ENCODE measurements around the gene BLMH.

The BLMH gene

GRCh38 chr17:30299000-30299399 is 7.3 kb upstream of the BLMH start:
- H3K4me3 ChIP-seq (ENCODE audit: low read length): no peak overlapping the region
- H3K36me3 ChIP-seq (ENCODE audit: control insufficient read depth, insufficient read depth, low read length): no peaks in the 10 kb centered on the region
- H3K27me3 ChIP-seq (ENCODE audit: control insufficient read depth, insufficient read depth, low read length): no peaks in the 10 kb centered on the region

GRCh38 chr17:30297715-30298114 is 6.0 kb upstream of the BLMH start:
- H3K4me3 ChIP-seq (ENCODE audit: low read length): no peak overlapping the region
- H3K9ac ChIP-seq (ENCODE audit: low read length): no peak overlapping the region
- no peak overlapping the region for H3K27ac ChIP-seq (ENCODE audit: low read depth, low read length)
- no peaks in the 10 kb centered on the region for H3K27me3 ChIP-seq (ENCODE audit: control insufficient read depth, insufficient read depth, low read length)
- H3K4me1 ChIP-seq (ENCODE audit: control insufficient read depth, insufficient read depth, low read length): no peaks in the 10 kb centered on the region
- no peaks in the 10 kb centered on the region for H3K36me3 ChIP-seq (ENCODE audit: control insufficient read depth, insufficient read depth, low read length)

More at GRCh38 chr17:30299000-30299399, 7.3 kb upstream of the BLMH start:
- no peaks in the 10 kb centered on the region for H3K4me1 ChIP-seq (ENCODE audit: control insufficient read depth, insufficient read depth, low read length)
- no peak overlapping the region for H3K9ac ChIP-seq (ENCODE audit: low read length)
- no peak overlapping the region for H3K27ac ChIP-seq (ENCODE audit: low read depth, low read length)

- Histone ChIP-seq H3K4me1 (ENCODE audit: control insufficient read depth, insufficient read depth, low read length) (no peaks in the 10 kb centered on the region), H3K27ac (ENCODE audit: low read depth, low read length) (no peak overlapping the region), H3K27me3 (ENCODE audit: control insufficient read depth, insufficient read depth, low read length) (no peaks in the 10 kb centered on the region), H3K9ac (ENCODE audit: low read length) (no peak overlapping the region), H3K4me3 (ENCODE audit: low read length) (no peak overlapping the region), H3K36me3 (ENCODE audit: control insufficient read depth, insufficient read depth, low read length) (no peaks in the 10 kb centered on the region)
Measured at GRCh38 chr17:30296499-30297080, 4.8 kb upstream of the BLMH start.

GRCh38 chr17:30292286-30292858 is 628 bp upstream of the BLMH start:
- Histone ChIP-seq H3K27ac (ENCODE audit: low read depth, low read length) (peak overlapping the region; percentile 79), H3K9ac (ENCODE audit: low read length) (peak overlapping the region; percentile 70), H3K36me3 (ENCODE audit: control insufficient read depth, insufficient read depth, low read length) (no peaks in the 10 kb centered on the region), H3K4me3 (ENCODE audit: low read length) (peak overlapping the region; percentile 86), H3K27me3 (ENCODE audit: control insufficient read depth, insufficient read depth, low read length) (no peaks in the 10 kb centered on the region), H3K4me1 (ENCODE audit: control insufficient read depth, insufficient read depth, low read length) (peaks cover 12% of the 10 kb centered on the region)

- Histone ChIP-seq H3K4me1 (ENCODE audit: control insufficient read depth, insufficient read depth, low read length) (peaks cover 12% of the 10 kb centered on the region), H3K27me3 (ENCODE audit: control insufficient read depth, insufficient read depth, low read length) (no peaks in the 10 kb centered on the region), H3K4me3 (ENCODE audit: low read length) (peak overlapping the region; percentile 97), H3K36me3 (ENCODE audit: control insufficient read depth, insufficient read depth, low read length) (no peaks in the 10 kb centered on the region), H3K9ac (ENCODE audit: low read length) (peak overlapping the region; percentile 45), H3K27ac (ENCODE audit: low read depth, low read length) (peak overlapping the region; percentile 58)
Measured at GRCh38 chr17:30290696-30291542, 825 bp downstream of the BLMH start.

GRCh38 chr17:30290077-30290476 is 1.7 kb downstream of the BLMH start:
- H3K4me3 ChIP-seq (ENCODE audit: low read length): no peak overlapping the region
- no peak overlapping the region for H3K27ac ChIP-seq (ENCODE audit: low read depth, low read length)
- peaks cover 12% of the 10 kb centered on the region for H3K4me1 ChIP-seq (ENCODE audit: control insufficient read depth, insufficient read depth, low read length)
- no peaks in the 10 kb centered on the region for H3K27me3 ChIP-seq (ENCODE audit: control insufficient read depth, insufficient read depth, low read length)
- no peak overlapping the region for H3K9ac ChIP-seq (ENCODE audit: low read length)
- H3K36me3 ChIP-seq (ENCODE audit: control insufficient read depth, insufficient read depth, low read length): no peaks in the 10 kb centered on the region

GRCh38 chr17:30279156-30279555 is 12.6 kb downstream of the BLMH start:
- Histone ChIP-seq H3K27ac (ENCODE audit: low read depth, low read length) (no peak overlapping the region), H3K27me3 (ENCODE audit: control insufficient read depth, insufficient read depth, low read length) (no peaks in the 10 kb centered on the region), H3K9ac (ENCODE audit: low read length) (no peak overlapping the region), H3K4me3 (ENCODE audit: low read length) (no peak overlapping the region), H3K4me1 (ENCODE audit: control insufficient read depth, insufficient read depth, low read length) (no peaks in the 10 kb centered on the region), H3K36me3 (ENCODE audit: control insufficient read depth, insufficient read depth, low read length) (peaks cover 8% of the 10 kb centered on the region)

- Histone ChIP-seq H3K36me3 (ENCODE audit: control insufficient read depth, insufficient read depth, low read length) (peaks cover 14% of the 10 kb centered on the region), H3K4me3 (ENCODE audit: low read length) (no peak overlapping the region), H3K9ac (ENCODE audit: low read length) (no peak overlapping the region)
Measured at GRCh38 chr17:30278032-30278431, 13.7 kb downstream of the BLMH start.

GRCh38 chr17:30275911-30276310 is 15.8 kb downstream of the BLMH start:
- Histone ChIP-seq H3K4me1 (ENCODE audit: control insufficient read depth, insufficient read depth, low read length) (no peaks in the 10 kb centered on the region), H3K9ac (ENCODE audit: low read length) (no peak overlapping the region), H3K36me3 (ENCODE audit: control insufficient read depth, insufficient read depth, low read length) (peaks cover 20% of the 10 kb centered on the region), H3K27me3 (ENCODE audit: control insufficient read depth, insufficient read depth, low read length) (no peaks in the 10 kb centered on the region), H3K27ac (ENCODE audit: low read depth, low read length) (no peak overlapping the region), H3K4me3 (ENCODE audit: low read length) (no peak overlapping the region)

More at GRCh38 chr17:30278032-30278431, 13.7 kb downstream of the BLMH start:
- no peaks in the 10 kb centered on the region for H3K27me3 ChIP-seq (ENCODE audit: control insufficient read depth, insufficient read depth, low read length)
- no peaks in the 10 kb centered on the region for H3K4me1 ChIP-seq (ENCODE audit: control insufficient read depth, insufficient read depth, low read length)
- no peak overlapping the region for H3K27ac ChIP-seq (ENCODE audit: low read depth, low read length)

- H3K4me1 ChIP-seq (ENCODE audit: control insufficient read depth, insufficient read depth, low read length): no peaks in the 10 kb centered on the region
- no peak overlapping the region for H3K9ac ChIP-seq (ENCODE audit: low read length)
- no peak overlapping the region for H3K27ac ChIP-seq (ENCODE audit: low read depth, low read length)
- no peaks in the 10 kb centered on the region for H3K27me3 ChIP-seq (ENCODE audit: control insufficient read depth, insufficient read depth, low read length)
- no peak overlapping the region for H3K4me3 ChIP-seq (ENCODE audit: low read length)
- H3K36me3 ChIP-seq (ENCODE audit: control insufficient read depth, insufficient read depth, low read length): peaks cover 20% of the 10 kb centered on the region
Measured at GRCh38 chr17:30274887-30275286, 16.9 kb downstream of the BLMH start.

GRCh38 chr17:30273373-30273772 is 18.4 kb downstream of the BLMH start:
- H3K4me3 ChIP-seq (ENCODE audit: low read length): no peak overlapping the region
- H3K4me1 ChIP-seq (ENCODE audit: control insufficient read depth, insufficient read depth, low read length): no peaks in the 10 kb centered on the region
- no peak overlapping the region for H3K27ac ChIP-seq (ENCODE audit: low read depth, low read length)
- H3K27me3 ChIP-seq (ENCODE audit: control insufficient read depth, insufficient read depth, low read length): no peaks in the 10 kb centered on the region
- H3K36me3 ChIP-seq (ENCODE audit: control insufficient read depth, insufficient read depth, low read length): peaks cover 17% of the 10 kb centered on the region
- no peak overlapping the region for H3K9ac ChIP-seq (ENCODE audit: low read length)

GRCh38 chr17:30271102-30271501 is 20.6 kb downstream of the BLMH start:
- peaks cover 22% of the 10 kb centered on the region for H3K36me3 ChIP-seq (ENCODE audit: control insufficient read depth, insufficient read depth, low read length)
- H3K9ac ChIP-seq (ENCODE audit: low read length): no peak overlapping the region
- H3K27me3 ChIP-seq (ENCODE audit: control insufficient read depth, insufficient read depth, low read length): no peaks in the 10 kb centered on the region
- no peaks in the 10 kb centered on the region for H3K4me1 ChIP-seq (ENCODE audit: control insufficient read depth, insufficient read depth, low read length)
- no peak overlapping the region for H3K27ac ChIP-seq (ENCODE audit: low read depth, low read length)
- H3K4me3 ChIP-seq (ENCODE audit: low read length): no peak overlapping the region

Measured in rectal smooth muscle tissue (tissue), 1 donor.